Ishikawa (cell line): ENCODE results near the gene TLE5.

ENCODE experiments used
- CEBPB ChIP-seq: IDR thresholded peaks from 2 replicates; pipeline ENCODE4 v1.6.1; 2012
- EGR1 ChIP-seq: IDR thresholded peaks from 2 replicates; pipeline ENCODE4 v1.6.1; 2012

DNA sequence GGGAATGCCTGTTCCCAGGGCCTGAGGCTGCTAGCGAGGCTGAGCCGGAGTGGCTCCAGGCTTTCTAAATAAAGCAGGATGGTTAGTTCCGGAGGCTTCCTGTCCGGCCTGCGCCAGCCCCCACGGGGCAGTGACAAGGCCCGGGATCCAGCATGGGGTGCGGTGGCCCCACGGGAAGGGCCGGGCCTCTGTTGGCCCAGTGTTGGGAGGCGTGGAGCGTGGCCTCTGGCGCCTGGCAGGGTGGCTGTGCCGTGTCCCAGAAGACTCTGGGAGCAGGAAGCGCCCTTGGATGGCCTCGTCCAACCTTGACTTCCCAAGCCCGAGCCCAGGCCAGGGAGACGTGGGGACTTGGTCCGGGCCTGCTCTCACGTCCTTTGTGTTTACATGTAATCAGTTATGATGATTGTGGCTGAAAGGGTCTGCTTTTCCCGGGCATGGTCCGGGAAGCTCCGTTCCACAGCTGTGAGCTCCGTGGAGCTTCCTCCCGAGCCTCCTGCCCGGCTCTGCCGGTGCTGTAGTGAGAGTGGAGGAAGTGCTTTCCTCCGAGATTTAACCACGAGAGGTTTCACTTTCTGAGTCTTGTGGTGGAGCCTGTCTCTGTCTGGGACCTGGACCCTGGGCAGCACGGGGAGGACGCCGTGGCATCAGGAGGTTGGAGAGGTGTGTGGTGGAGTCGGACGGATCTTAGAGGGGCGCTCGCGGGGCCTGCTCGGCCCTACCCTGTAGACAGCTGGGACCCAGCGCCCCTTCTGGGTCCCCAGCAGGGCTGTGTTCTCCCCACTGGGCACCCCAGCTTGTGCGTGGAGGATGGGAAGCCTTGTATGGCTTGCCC lies 36.4 kb upstream of the TLE5 start:
- TF ChIP-seq EGR1, result no peak
- TF ChIP-seq CEBPB, result no peak
